OCI-LY1 (cell line): ENCODE results near the gene STX8.

Experiments used
- EZH2 ChIP-seq: fragments of 200-600 bp; sonication (generic), shearing (Covaris generic); IDR thresholded peaks from 2 replicates; pipeline ENCODE4 v1.8.0; 2017; ENCODE audit warnings: borderline replicate concordance, mixed run types, mild to moderate bottlenecking, antibody characterized with exemption, low read length, moderate library complexity, mixed read lengths
- TF ChIP-seq, protein P1 (sequence below): fragments of 200-600 bp; sonication (generic), shearing (Covaris generic); IDR thresholded peaks from 2 replicates; pipeline ENCODE4 v1.5.1; 2017; ENCODE audit warnings: mild to moderate bottlenecking, antibody characterized with exemption, low read length, moderate library complexity, mixed read lengths

DNA sequence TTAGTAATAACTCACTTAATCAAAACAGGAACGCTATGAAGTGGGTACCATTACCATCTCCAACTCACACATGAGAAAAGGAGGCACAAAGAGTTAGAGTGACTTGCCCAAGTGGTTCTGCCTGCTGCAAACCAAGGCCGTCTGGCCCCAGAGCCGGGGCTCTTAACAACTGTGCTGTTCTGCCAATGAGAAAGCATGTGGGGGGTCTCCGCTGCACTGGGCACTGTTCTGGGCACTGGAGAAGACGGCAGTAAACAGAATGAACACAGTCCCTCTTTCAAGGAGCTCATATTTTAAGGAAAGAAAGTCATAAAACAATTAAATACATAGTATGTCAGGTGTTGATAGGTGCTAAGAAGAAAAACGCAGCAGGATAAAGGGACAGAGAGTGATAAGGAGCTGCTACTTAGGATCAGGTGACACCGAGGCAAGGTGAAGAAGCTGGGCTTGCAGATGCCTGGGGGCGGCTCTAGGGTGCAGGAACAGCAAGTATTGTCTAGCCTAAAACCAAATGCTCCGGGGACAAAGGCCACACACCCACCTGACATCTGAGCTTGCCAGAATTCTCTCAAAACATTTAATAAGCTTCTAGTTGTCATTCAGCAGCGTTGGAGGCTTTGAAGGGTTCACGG lies 6.5 kb downstream of the STX8 start:
- TF ChIP-seq, protein P1, sequence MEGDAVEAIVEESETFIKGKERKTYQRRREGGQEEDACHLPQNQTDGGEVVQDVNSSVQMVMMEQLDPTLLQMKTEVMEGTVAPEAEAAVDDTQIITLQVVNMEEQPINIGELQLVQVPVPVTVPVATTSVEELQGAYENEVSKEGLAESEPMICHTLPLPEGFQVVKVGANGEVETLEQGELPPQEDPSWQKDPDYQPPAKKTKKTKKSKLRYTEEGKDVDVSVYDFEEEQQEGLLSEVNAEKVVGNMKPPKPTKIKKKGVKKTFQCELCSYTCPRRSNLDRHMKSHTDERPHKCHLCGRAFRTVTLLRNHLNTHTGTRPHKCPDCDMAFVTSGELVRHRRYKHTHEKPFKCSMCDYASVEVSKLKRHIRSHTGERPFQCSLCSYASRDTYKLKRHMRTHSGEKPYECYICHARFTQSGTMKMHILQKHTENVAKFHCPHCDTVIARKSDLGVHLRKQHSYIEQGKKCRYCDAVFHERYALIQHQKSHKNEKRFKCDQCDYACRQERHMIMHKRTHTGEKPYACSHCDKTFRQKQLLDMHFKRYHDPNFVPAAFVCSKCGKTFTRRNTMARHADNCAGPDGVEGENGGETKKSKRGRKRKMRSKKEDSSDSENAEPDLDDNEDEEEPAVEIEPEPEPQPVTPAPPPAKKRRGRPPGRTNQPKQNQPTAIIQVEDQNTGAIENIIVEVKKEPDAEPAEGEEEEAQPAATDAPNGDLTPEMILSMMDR, result no peak
- no peak for TF ChIP-seq EZH2
